ENCODE results near the gene CENPN. TPM values are rescaled to one million over a fixed set of nuclear protein-coding genes. Genes with fewer than 3 reads are reported as not detected.

The CENPN gene
- total and polyA plus RNA-seq, 2 of the 13 experiments (the other 11 are each of a cell fraction or from before 2014, with no cell fraction given) = 29.7 to 129 TPM

GRCh38 chr16:81077076-81077940 lies 70.3 kb downstream of the CENPN start, which contains the start of gene C16orf46 (continued):
- TF ChIP-seq ZBTB10 (CRISPR knock-in tag; IDR thresholded peaks at IDR 0.05; ENCODE audit: borderline replicate concordance) (peak; percentile 62; the same call in 1 of the 2 replicates), ZNF510 (CRISPR knock-in tag; IDR thresholded peaks at IDR 0.05; ENCODE audit: low read depth) (no peak; the same call in 1 of the 2 replicates), ZXDC (CRISPR knock-in tag; IDR thresholded peaks at IDR 0.05) (peak; percentile 51; the same call in 1 of the 2 replicates), KAT2B (IDR thresholded peaks at IDR 0.05; ENCODE audit: borderline replicate concordance, low read depth, low read length) (no peak), CEBPG (CRISPR knock-in tag; IDR thresholded peaks at IDR 0.05) (0 out of 2 replicates have a peak, but pooled peaks have one; percentile 17), ATF4 (CRISPR knock-in tag; IDR thresholded peaks at IDR 0.05) (no peak), ZNF781 (CRISPR knock-in tag; IDR thresholded peaks at IDR 0.05; ENCODE audit: borderline replicate concordance, not compliant biosample characterization) (no peak), PHF8 (CRISPR knock-in tag; IDR thresholded peaks at IDR 0.05) (peak; percentile 100), ARNTL (CRISPR knock-in tag; IDR thresholded peaks at IDR 0.05) (no peak), ZSCAN30 (CRISPR knock-in tag; IDR thresholded peaks at IDR 0.05) (no peak), ZBTB2 (CRISPR knock-in tag; IDR thresholded peaks at IDR 0.05; ENCODE audit: low read depth) (no peak), KLF15 (CRISPR knock-in tag; IDR thresholded peaks at IDR 0.05; ENCODE audit: borderline replicate concordance) (peak; percentile 54), POLR2AphosphoS5 (IDR thresholded peaks at IDR 0.05; ENCODE audit: low read depth, low read length) (peak; percentile 95), SRSF1 (optimal IDR thresholded peaks at IDR 0.05; ENCODE audit: low read depth, low read length) (peak; percentile 34), ZBTB26 (CRISPR knock-in tag; IDR thresholded peaks at IDR 0.05; ENCODE audit: borderline replicate concordance) (peak; percentile 86; the same call in 1 of the 2 replicates), ZSCAN21 (CRISPR knock-in tag; IDR thresholded peaks at IDR 0.05; ENCODE audit: borderline replicate concordance) (peak; percentile 90; the same call in 1 of the 2 replicates)

Measured in HepG2 (cell line).